NT2/D1 (cell line): Measurements from ENCODE around the gene AGPAT4.

Source experiments
- YY1 ChIP-seq: IDR thresholded peaks from 2 replicates; pipeline ENCODE4 v1.6.1; 2011; ENCODE audit not compliant: insufficient read length, insufficient read depth
- ZNF274 ChIP-seq: IDR thresholded peaks from 2 replicates; pipeline ENCODE4 v1.6.1; 2011; ENCODE audit warnings: mild to moderate bottlenecking, low read depth, low read length

DNA sequence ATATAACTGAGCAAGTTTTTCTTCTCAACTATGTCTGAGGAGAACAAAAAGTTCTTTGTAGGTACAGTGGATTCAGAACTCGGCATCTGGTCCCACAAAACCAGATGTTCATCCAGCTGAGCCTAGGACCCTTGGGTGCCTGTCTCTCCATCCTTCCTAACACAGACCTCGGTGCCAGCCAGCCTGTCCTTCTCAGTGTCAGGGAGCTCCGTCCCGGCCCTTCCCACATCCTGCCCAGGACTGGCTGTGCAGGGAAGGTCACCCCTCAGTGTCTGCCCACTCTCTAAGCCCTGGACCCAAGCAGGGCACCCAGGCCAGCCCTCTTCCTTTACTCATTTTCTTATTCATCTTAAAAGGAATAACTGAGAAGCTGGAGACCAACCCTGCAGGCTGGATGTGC lies 32.0 kb upstream of the AGPAT4 start:
- TF ChIP-seq ZNF274 (no peak), YY1 (no peak)
